Upper lobe of left lung (tissue), 6 donors: ENCODE data around the gene DZIP1. TPM values are rescaled to one million over a fixed set of nuclear protein-coding genes. Genes with fewer than 3 reads are reported as not detected.
A peak's percentile ranks its signal among the peaks of the same experiment; 100 is the strongest.

Experiments
- ATAC-seq, 2 donors: fragments of 200-7000 bp; cut with Tn5 transposase; one replicate each; pipeline ENCODE4 v1.9.1; 2022; ENCODE audit warnings: mild to moderate bottlenecking in 2 of 2, moderate library complexity in 2 of 2; ENCODE audit not compliant: low FRiP score in 2 of 2
- DNase-seq, 2 donors: peaks; one replicate each; pipeline ENCODE4 v3.0.0-alpha.2; 2019 to 2020
- H3K27ac ChIP-seq, 4 donors: fragments of 200-600 bp; sonication (generic); one replicate each; pipeline ENCODE4 v1.5.1; 2016 to 2019
- H3K27me3 ChIP-seq, 4 donors: fragments of 200-600 bp; sonication (generic); one replicate each; pipeline ENCODE4 v1.5.1; 2017 to 2019
- H3K36me3 ChIP-seq, 4 donors: fragments of 200-600 bp; sonication (generic); one replicate each; pipeline ENCODE4 v1.5.1; 2016 to 2019
- H3K4me1 ChIP-seq, 4 donors: fragments of 200-600 bp; sonication (generic); one replicate each; pipeline ENCODE4 v1.5.1; 2018 to 2019
- H3K4me3 ChIP-seq, 4 donors: fragments of 200-600 bp; sonication (generic); one replicate each; pipeline ENCODE4 v1.5.1; 2017 to 2019; ENCODE audit warnings: mild to moderate bottlenecking in 2 of 4, moderate library complexity in 1 of 4
- H3K9me3 ChIP-seq, 4 donors: fragments of 200-600 bp; sonication (generic); one replicate each; pipeline ENCODE4 v1.5.1; 2018 to 2019
- CTCF ChIP-seq, 6 experiments: fragments of 450-650 bp in 4 of 6; fragments of 200-600 bp in 2 of 6; sonication (generic) in 2 of 6; IDR thresholded peaks; one replicate each; pipeline ENCODE4 v1.5.1; 2016 to 2019; ENCODE audit warnings: antibody characterized with exemption in 6 of 6
- EP300 ChIP-seq, 4 donors: sonication (generic); formaldehyde crosslinking; IDR thresholded peaks; one replicate each; pipeline ENCODE4 v1.5.1; 2017; ENCODE audit warnings: antibody characterized with exemption in 4 of 4, control low read depth in 2 of 4
- POLR2A ChIP-seq, 4 donors: fragments of 450-650 bp; IDR thresholded peaks; one replicate each; pipeline ENCODE4 v1.5.1; 2016 to 2017; ENCODE audit warnings: antibody characterized with exemption in 4 of 4, mild to moderate bottlenecking in 2 of 4
- POLR2AphosphoS5 ChIP-seq, 2 donors: sonication (generic); formaldehyde crosslinking; IDR thresholded peaks; one replicate each; pipeline ENCODE4 v1.5.1; 2017; ENCODE audit warnings: antibody characterized with exemption in 2 of 2
- WGBS, 2 donors: methylation state at CpG; one replicate each; pipeline ENCODE4 v1.1.5; 2017 to 2018; 5-methylcytosine and 5-hydroxymethylcytosine counted together
- total RNA-seq, 6 donors: library from RNA; depleted of rRNA in 4 of 6; stranded (reverse); fragments of >200 nt in 4 of 6; gene quantifications; one replicate each; pipeline versions ENCODE4 v1.1.0 to v1.2.1, GENCODE V29; 2016 to 2021
- donor health status: DM: no; HTN: no; CAD: no; lungs with moderate emphysema.
- donor health status: DM: no; HTN: yes; CAD: no; lungs with severe emphysema.

Gene DZIP1
- total RNA-seq, 6 donors from 2014 or later = 4.8 to 18.4 (median 8.7) TPM

- no peaks in the 10 kb centered on the region for H3K36me3 ChIP-seq
- H3K4me3 ChIP-seq = peak overlapping the region; percentile 44 to 62 (median 52)
- DNase-seq = no peak
- ATAC-seq = peak in 1 of 2 donors; percentile 12
- TF ChIP-seq CTCF (IDR thresholded peaks at IDR 0.05) = no peak
- TF ChIP-seq POLR2AphosphoS5 (IDR thresholded peaks at IDR 0.05) = no peak
- no peak for TF ChIP-seq POLR2A (IDR thresholded peaks at IDR 0.05)
- TF ChIP-seq EP300 (IDR thresholded peaks at IDR 0.05) = no peak
- H3K27me3 ChIP-seq = peaks cover 0 to 27% (median 11%) of the 10 kb centered on the region in 4 donors
- H3K27ac ChIP-seq = peak overlapping the region; percentile 49 to 69 (median 52)
- WGBS, 2 donors = 15 to 16% methylated on average over 16 of the region's 16 CpGs
- peaks cover 21 to 34% (median 25%) of the 10 kb centered on the region in 4 donors for H3K4me1 ChIP-seq
- H3K9me3 ChIP-seq = no peaks in the 10 kb centered on the region
These were observed 953 bp downstream of the DZIP1 start for GRCh38 chr13:95643571-95643935.

- Histone ChIP-seq H3K36me3 (no peaks in the 10 kb centered on the region), H3K27me3 (peaks cover 0 to 27% (median 11%) of the 10 kb centered on the region in 4 donors), H3K4me3 (peak overlapping the region in 1 of 4 donors; percentile 62), H3K27ac (no peak overlapping the region), H3K4me1 (peaks cover 21 to 34% (median 25%) of the 10 kb centered on the region in 4 donors), H3K9me3 (no peaks in the 10 kb centered on the region)
- ATAC-seq (no peak), DNase-seq (no peak)
- TF ChIP-seq POLR2A (IDR thresholded peaks at IDR 0.05) = no peak
- 57 to 63% methylated on average over 3 of the region's 3 CpGs for WGBS, 2 donors
These were observed 1.5 kb downstream of the DZIP1 start for GRCh38 chr13:95642999-95643398.

GRCh38 chr13:95642028-95642621, 2.4 kb downstream of the DZIP1 start:
- Histone ChIP-seq H3K36me3 (no peaks in the 10 kb centered on the region), H3K9me3 (no peaks in the 10 kb centered on the region), H3K4me3 (peak overlapping the region in 3 of 4 donors; percentile 41 to 52 (median 45)), H3K4me1 (peaks cover 21 to 34% (median 25%) of the 10 kb centered on the region in 4 donors), H3K27ac (peak overlapping the region in 1 of 4 donors; percentile 35), H3K27me3 (peaks cover 0 to 27% (median 11%) of the 10 kb centered on the region in 4 donors)
- DNase-seq = peak; percentile 34 to 91
- TF ChIP-seq EP300 (IDR thresholded peaks at IDR 0.05) = no peak
- TF ChIP-seq POLR2A (IDR thresholded peaks at IDR 0.05) = no peak
- 22 to 46% methylated on average over 4 to 18 of the region's 35 CpGs for WGBS, 2 donors
- ATAC-seq = peak; percentile 76 to 79

- DNase-seq (peak in 1 of 2 donors; percentile 80), ATAC-seq (peak in 1 of 2 donors; percentile 17)
- TF ChIP-seq POLR2AphosphoS5 (IDR thresholded peaks at IDR 0.05) = no peak
- TF ChIP-seq EP300 (IDR thresholded peaks at IDR 0.05) = no peak
- TF ChIP-seq CTCF (IDR thresholded peaks at IDR 0.05) = no peak
- TF ChIP-seq POLR2A (IDR thresholded peaks at IDR 0.05) = no peak
- Histone ChIP-seq H3K36me3 (no peaks in the 10 kb centered on the region), H3K27me3 (peaks cover 0 to 27% (median 11%) of the 10 kb centered on the region in 4 donors), H3K4me3 (peak overlapping the region in 3 of 4 donors; percentile 41 to 52 (median 45)), H3K4me1 (peaks cover 21 to 34% (median 25%) of the 10 kb centered on the region in 4 donors), H3K27ac (peak overlapping the region in 1 of 4 donors; percentile 35), H3K9me3 (no peaks in the 10 kb centered on the region)
- WGBS, 2 donors = 39 to 81% methylated on average over 13 to 46 of the region's 58 CpGs
These were observed 3.0 kb downstream of the DZIP1 start for GRCh38 chr13:95641291-95642027.

GRCh38 chr13:95636853-95637252, 7.7 kb downstream of the DZIP1 start:
- Histone ChIP-seq H3K27ac (no peak overlapping the region), H3K27me3 (peaks cover 0 to 8% (median 3%) of the 10 kb centered on the region in 4 donors), H3K4me1 (peaks cover 3 to 8% (median 5%) of the 10 kb centered on the region in 4 donors), H3K4me3 (no peak overlapping the region), H3K36me3 (no peaks in the 10 kb centered on the region), H3K9me3 (no peaks in the 10 kb centered on the region)
- ATAC-seq = no peak
- TF ChIP-seq CTCF (IDR thresholded peaks at IDR 0.05) = no peak
- no peak for DNase-seq
